Fibroblast of lung (primary cell): Measurements from ENCODE around the gene TBCK. TPM values are rescaled to one million over a fixed set of nuclear protein-coding genes. Genes with fewer than 3 reads are reported as not detected.
"Not testable (repeated sequence)": the region's sequence is repeated elsewhere in the genome, so short reads cannot be mapped to it uniquely, and the experiment has no call there.

ENCODE experiments used
- DNase-seq, 2 donors: peaks; one replicate each; pipeline versions ENCODE4 v3.0.0 to v3.0.0-alpha.2; 2010; ENCODE audit warnings: low read depth in 2 of 2
- H2AFZ ChIP-seq: 2 replicates; pipeline ENCODE4 v1.5.1; 2012; ENCODE audit warnings: low read length, control low read depth, inconsistent platforms
- H3K27ac ChIP-seq: 2 replicates; pipeline ENCODE4 v1.5.1; 2011; ENCODE audit warnings: low read length, control low read depth; ENCODE audit not compliant: insufficient read depth
- H3K27me3 ChIP-seq: 2 replicates; pipeline ENCODE4 v1.5.1; 2011; ENCODE audit warnings: mild to moderate bottlenecking, low read length; ENCODE audit not compliant: control insufficient read depth, insufficient read depth
- H3K36me3 ChIP-seq: 2 replicates; pipeline ENCODE4 v1.5.1; 2011; ENCODE audit warnings: low read length; ENCODE audit not compliant: control insufficient read depth, insufficient read depth
- H3K4me1 ChIP-seq: 2 replicates; pipeline ENCODE4 v1.5.1; 2011; ENCODE audit warnings: low read length; ENCODE audit not compliant: control insufficient read depth, insufficient read depth; ENCODE audit errors: extremely low read depth
- H3K4me2 ChIP-seq: 2 replicates; pipeline ENCODE4 v1.5.1; 2011; ENCODE audit warnings: low read length, control low read depth; ENCODE audit not compliant: insufficient read depth; ENCODE audit errors: extremely low read depth
- H3K4me3 ChIP-seq, 4 experiments: fragments of 200-600 bp in 1 of 4; sonication (generic) in 1 of 4; replicated peaks in 1 of 4; 2 replicates each; pipeline ENCODE4 v1.5.1; 2011 to 2016; ENCODE audit warnings: low read length in 4 of 4, low read depth in 3 of 4, mild to moderate bottlenecking in 3 of 4, control low read depth in 2 of 4, inconsistent platforms in 1 of 4, mixed read lengths in 1 of 4; ENCODE audit not compliant: insufficient read depth in 1 of 4; ENCODE audit errors: control extremely low read depth in 1 of 4
- H3K79me2 ChIP-seq: 2 replicates; pipeline ENCODE4 v1.5.1; 2012; ENCODE audit warnings: mild to moderate bottlenecking, low read length, inconsistent platforms; ENCODE audit not compliant: control insufficient read depth, insufficient read depth
- H3K9ac ChIP-seq: 2 replicates; pipeline ENCODE4 v1.5.1; 2011; ENCODE audit warnings: mild to moderate bottlenecking, low read length, control low read depth; ENCODE audit not compliant: insufficient read depth
- H3K9me3 ChIP-seq: 2 replicates; pipeline ENCODE4 v1.5.1; 2012; ENCODE audit warnings: low read depth, low read length; ENCODE audit not compliant: control insufficient read depth, insufficient read depth
- H4K20me1 ChIP-seq: 2 replicates; pipeline ENCODE4 v1.5.1; 2011; ENCODE audit warnings: low read length; ENCODE audit not compliant: control insufficient read depth, insufficient read depth; ENCODE audit errors: extremely low read depth
- CTCF ChIP-seq, 2 donors: IDR thresholded peaks in 1 of 2; conservative IDR thresholded peaks in 1 of 2; 1 replicate in 1 of 2; 2 replicates in 1 of 2; pipeline ENCODE4 v1.5.1; 2011 to 2012; ENCODE audit warnings: low read length in 2 of 2, control low read depth in 1 of 2, inconsistent platforms in 1 of 2, low read depth in 1 of 2, mild to moderate bottlenecking in 1 of 2
- EZH2 ChIP-seq: IDR thresholded peaks from 2 replicates; pipeline ENCODE4 v1.5.1; 2012; ENCODE audit warnings: low read length, control low read depth, mild to moderate bottlenecking; ENCODE audit errors: missing control alignments
- polyA plus RNA-seq, 2 donors: library from polyadenylated mRNA; depleted of rRNA in 1 of 2; stranded (reverse) in 1 of 2; unstranded in 1 of 2; fragments of >200 nt; gene quantifications; 2 replicates each; pipeline ENCODE4 v1.2.1, GENCODE V29; 2011 to 2012; ENCODE audit warnings: missing spikeins in 1 of 2
- total RNA-seq: library from RNA; depleted of rRNA; stranded (reverse); fragments of >200 nt; gene quantifications from 2 replicates; pipeline ENCODE4 v1.2.1, GENCODE V29; 2014

Gene TBCK
- total and polyA plus RNA-seq, 2 donors (not counting 1 experiment from before 2014, with no cell fraction given), result 29.0 to 69.9 TPM

- Histone ChIP-seq H2AFZ (peak overlapping the region; percentile 30), H3K4me2 (no peak overlapping the region), H3K27me3 (no peaks in the 10 kb centered on the region), H3K9me3 (no peaks in the 10 kb centered on the region), H3K9ac (no peak overlapping the region), H3K27ac (no peak overlapping the region), H3K4me1 (no peaks in the 10 kb centered on the region), H3K4me3 (no peak overlapping the region), H3K79me2 (no peaks in the 10 kb centered on the region), H3K36me3 (no peaks in the 10 kb centered on the region), H4K20me1 (no peaks in the 10 kb centered on the region)
- peak; percentile 13 to 39 for DNase-seq
- TF ChIP-seq CTCF (conservative IDR thresholded peaks at IDR 0.05 in 1 of 2, IDR thresholded peaks at IDR 0.05 in 1 of 2; ENCODE audit: low read depth in 1 of 2, low read length in 2 of 2), result peak; percentile 61 to 67
- TF ChIP-seq EZH2, result no peak
Observed at GRCh38 chr4:106238820-106239420, 77.1 kb downstream of the TBCK start.

- no peaks in the 10 kb centered on the region for H4K20me1 ChIP-seq
- TF ChIP-seq EZH2 (no peak), CTCF (conservative IDR thresholded peaks at IDR 0.05 in 1 of 2, IDR thresholded peaks at IDR 0.05 in 1 of 2; ENCODE audit: low read depth in 1 of 2, low read length in 2 of 2) (no peak)
Observed at GRCh38 chr4:106231931-106232330, 84.1 kb downstream of the TBCK start.

GRCh38 chr4:106222548-106222947 is 93.5 kb downstream of the TBCK start:
- DNase-seq, result peak in 1 of 2 donors; percentile 3
- H3K9ac ChIP-seq, result no peak overlapping the region
- no peaks in the 10 kb centered on the region for H4K20me1 ChIP-seq
- H3K4me3 ChIP-seq, result no peak overlapping the region
- no peaks in the 10 kb centered on the region for H3K27me3 ChIP-seq
- no peak overlapping the region for H3K4me2 ChIP-seq
- no peak overlapping the region for H2AFZ ChIP-seq
- H3K4me1 ChIP-seq, result no peaks in the 10 kb centered on the region
- H3K9me3 ChIP-seq, result no peaks in the 10 kb centered on the region
- no peaks in the 10 kb centered on the region for H3K79me2 ChIP-seq
- TF ChIP-seq EZH2 (no peak), CTCF (conservative IDR thresholded peaks at IDR 0.05 in 1 of 2, IDR thresholded peaks at IDR 0.05 in 1 of 2; ENCODE audit: low read depth in 1 of 2, low read length in 2 of 2) (no peak)
- no peak overlapping the region for H3K27ac ChIP-seq
- no peaks in the 10 kb centered on the region for H3K36me3 ChIP-seq

More at GRCh38 chr4:106231931-106232330, 84.1 kb downstream of the TBCK start:
- Histone ChIP-seq H3K27me3 (no peaks in the 10 kb centered on the region), H3K4me3 (no peak overlapping the region), H3K4me2 (no peak overlapping the region), H2AFZ (no peak overlapping the region), H3K4me1 (no peaks in the 10 kb centered on the region), H3K79me2 (no peaks in the 10 kb centered on the region), H3K9me3 (no peaks in the 10 kb centered on the region), H3K36me3 (no peaks in the 10 kb centered on the region), H3K27ac (no peak overlapping the region), H3K9ac (no peak overlapping the region)
- no peak for DNase-seq

- not testable (repeated sequence) for H3K4me2 ChIP-seq, H4K20me1 ChIP-seq, DNase-seq, H3K79me2 ChIP-seq, H3K9me3 ChIP-seq, H3K4me1 ChIP-seq, H3K27me3 ChIP-seq, H3K4me3 ChIP-seq, H3K36me3 ChIP-seq, H2AFZ ChIP-seq, H3K27ac ChIP-seq, H3K9ac ChIP-seq
Observed at GRCh38 chr4:106213291-106213690, 102.7 kb downstream of the TBCK start.
